ENCODE results near the gene STRN. TPM values are rescaled to one million over a fixed set of nuclear protein-coding genes. Genes with fewer than 3 reads are reported as not detected.
A peak's percentile ranks its signal among the peaks of the same experiment; 100 is the strongest.

The STRN gene
- total RNA-seq, 1 donor, result 26.5 TPM

- no peak for DNase-seq (ENCODE audit: low read depth)
- TF ChIP-seq, protein P1, sequence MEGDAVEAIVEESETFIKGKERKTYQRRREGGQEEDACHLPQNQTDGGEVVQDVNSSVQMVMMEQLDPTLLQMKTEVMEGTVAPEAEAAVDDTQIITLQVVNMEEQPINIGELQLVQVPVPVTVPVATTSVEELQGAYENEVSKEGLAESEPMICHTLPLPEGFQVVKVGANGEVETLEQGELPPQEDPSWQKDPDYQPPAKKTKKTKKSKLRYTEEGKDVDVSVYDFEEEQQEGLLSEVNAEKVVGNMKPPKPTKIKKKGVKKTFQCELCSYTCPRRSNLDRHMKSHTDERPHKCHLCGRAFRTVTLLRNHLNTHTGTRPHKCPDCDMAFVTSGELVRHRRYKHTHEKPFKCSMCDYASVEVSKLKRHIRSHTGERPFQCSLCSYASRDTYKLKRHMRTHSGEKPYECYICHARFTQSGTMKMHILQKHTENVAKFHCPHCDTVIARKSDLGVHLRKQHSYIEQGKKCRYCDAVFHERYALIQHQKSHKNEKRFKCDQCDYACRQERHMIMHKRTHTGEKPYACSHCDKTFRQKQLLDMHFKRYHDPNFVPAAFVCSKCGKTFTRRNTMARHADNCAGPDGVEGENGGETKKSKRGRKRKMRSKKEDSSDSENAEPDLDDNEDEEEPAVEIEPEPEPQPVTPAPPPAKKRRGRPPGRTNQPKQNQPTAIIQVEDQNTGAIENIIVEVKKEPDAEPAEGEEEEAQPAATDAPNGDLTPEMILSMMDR (IDR thresholded peaks at IDR 0.05; ENCODE audit: insufficient read depth, low read length), result no peak
- no peak overlapping the region for H3K4me3 ChIP-seq (ENCODE audit: low read depth, low read length)
Observed at GRCh38 chr2:36921984-36922383, 44.4 kb downstream of the STRN start.

DNA sequence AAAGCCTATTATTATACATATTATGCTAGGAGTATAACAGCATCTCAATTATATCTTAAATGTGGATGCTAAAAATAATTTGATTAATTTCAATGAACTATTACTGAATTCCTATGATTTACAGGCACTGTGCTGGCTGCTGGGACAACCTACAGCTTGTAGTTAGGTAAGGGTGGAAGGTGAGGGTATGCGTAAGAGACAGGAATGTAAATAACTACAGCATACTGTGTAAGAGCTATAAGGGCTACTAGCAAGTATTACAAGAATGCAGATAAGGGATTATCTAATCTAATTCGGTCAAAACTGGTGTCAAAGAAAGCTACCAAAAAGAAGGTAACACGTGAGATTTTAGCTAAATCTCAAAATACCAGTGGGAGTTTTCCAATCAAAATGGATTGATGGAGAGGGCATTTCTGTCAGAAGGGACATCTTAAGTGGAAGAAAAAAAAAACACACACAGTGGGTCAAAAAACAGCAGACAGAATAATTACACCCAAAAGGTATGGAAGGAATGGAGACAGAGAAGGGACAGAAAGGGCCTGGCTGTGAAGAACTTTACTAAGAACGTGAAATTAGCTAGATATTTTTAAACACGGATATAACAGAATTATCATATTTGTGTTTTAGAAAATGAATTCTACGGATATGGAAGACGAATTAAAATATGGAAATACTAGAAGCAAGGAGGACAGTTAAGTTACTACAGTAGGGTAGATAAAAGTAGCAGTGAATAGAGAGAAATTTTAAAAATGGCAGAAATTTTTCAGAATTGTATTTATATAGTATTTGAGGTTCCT is 47.1 kb downstream of the STRN start:
- peak; percentile 14 for DNase-seq (ENCODE audit: low read depth)
- no peak overlapping the region for H3K4me3 ChIP-seq (ENCODE audit: low read depth, low read length)
- TF ChIP-seq, protein P1 (IDR thresholded peaks at IDR 0.05; ENCODE audit: insufficient read depth, low read length), result no peak

- no peak overlapping the region for H3K4me3 ChIP-seq (ENCODE audit: low read depth, low read length)
- TF ChIP-seq, protein P1 (IDR thresholded peaks at IDR 0.05; ENCODE audit: insufficient read depth, low read length), result peak; percentile 55
- DNase-seq (ENCODE audit: low read depth), result peak; percentile 11
Observed at GRCh38 chr2:36918307-36918706, 48.0 kb downstream of the STRN start.

DNA sequence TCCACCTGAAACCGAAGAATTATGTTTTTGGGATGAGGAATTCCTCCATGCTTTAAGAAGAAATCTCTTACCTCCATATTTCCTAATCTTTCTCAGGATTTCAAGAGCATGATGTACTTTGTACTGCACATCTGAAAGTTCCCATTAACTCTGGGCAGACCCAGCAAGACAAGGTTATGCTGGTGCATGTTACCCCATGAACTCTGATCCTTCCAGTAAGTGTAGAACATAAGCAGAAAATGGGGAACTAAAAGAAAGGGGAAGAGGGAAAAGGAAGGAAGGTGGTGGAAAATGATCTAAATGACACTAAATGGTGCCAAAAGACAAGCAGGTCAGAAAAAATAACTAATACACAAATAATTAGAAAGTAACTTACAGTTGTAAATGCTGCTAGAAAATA is 50.7 kb downstream of the STRN start:
- TF ChIP-seq, protein P1 (IDR thresholded peaks at IDR 0.05; ENCODE audit: insufficient read depth, low read length), result no peak
- no peak for DNase-seq (ENCODE audit: low read depth)
- no peak overlapping the region for H3K4me3 ChIP-seq (ENCODE audit: low read depth, low read length)

GRCh38 chr2:36912695-36913094 is 53.6 kb downstream of the STRN start:
- DNase-seq (ENCODE audit: low read depth), result peak; percentile 37
- TF ChIP-seq, protein P1 (IDR thresholded peaks at IDR 0.05; ENCODE audit: insufficient read depth, low read length), result no peak
- no peak overlapping the region for H3K4me3 ChIP-seq (ENCODE audit: low read depth, low read length)

- TF ChIP-seq, protein P1 (IDR thresholded peaks at IDR 0.05; ENCODE audit: insufficient read depth, low read length), result no peak
- H3K4me3 ChIP-seq (ENCODE audit: low read depth, low read length), result no peak overlapping the region
- DNase-seq (ENCODE audit: low read depth), result no peak
Observed at GRCh38 chr2:36911012-36911411, 55.3 kb downstream of the STRN start.

Data from fibroblast of the aortic adventitia (primary cell).